Measurements from ENCODE around the gene NOTCH2. TPM values are rescaled to one million over a fixed set of nuclear protein-coding genes. Genes with fewer than 3 reads are reported as not detected.

Gene NOTCH2
- total RNA-seq, 4 donors from 2014 or later, result 90.2 to 170 (median 118) TPM

DNA sequence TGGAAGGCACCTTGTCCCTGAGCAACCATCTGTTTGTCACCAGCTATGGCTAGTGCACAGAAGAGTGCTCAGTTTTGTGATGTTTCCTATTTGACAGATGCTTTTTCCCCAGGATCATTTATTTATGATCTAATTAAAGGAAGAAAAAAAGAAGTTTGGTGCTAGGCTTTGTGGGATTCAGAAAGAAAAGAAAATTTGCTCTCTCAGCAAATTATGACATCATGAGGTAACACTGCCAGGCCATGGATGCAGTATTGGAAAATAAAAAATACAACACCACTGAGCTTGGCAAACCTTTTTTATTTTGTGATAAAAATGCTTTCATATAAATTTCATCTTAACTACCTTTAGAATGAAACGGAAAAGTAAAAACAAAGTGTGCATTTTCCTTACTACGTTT is 157.7 kb downstream of the NOTCH2 start:
- TF ChIP-seq, protein P1, sequence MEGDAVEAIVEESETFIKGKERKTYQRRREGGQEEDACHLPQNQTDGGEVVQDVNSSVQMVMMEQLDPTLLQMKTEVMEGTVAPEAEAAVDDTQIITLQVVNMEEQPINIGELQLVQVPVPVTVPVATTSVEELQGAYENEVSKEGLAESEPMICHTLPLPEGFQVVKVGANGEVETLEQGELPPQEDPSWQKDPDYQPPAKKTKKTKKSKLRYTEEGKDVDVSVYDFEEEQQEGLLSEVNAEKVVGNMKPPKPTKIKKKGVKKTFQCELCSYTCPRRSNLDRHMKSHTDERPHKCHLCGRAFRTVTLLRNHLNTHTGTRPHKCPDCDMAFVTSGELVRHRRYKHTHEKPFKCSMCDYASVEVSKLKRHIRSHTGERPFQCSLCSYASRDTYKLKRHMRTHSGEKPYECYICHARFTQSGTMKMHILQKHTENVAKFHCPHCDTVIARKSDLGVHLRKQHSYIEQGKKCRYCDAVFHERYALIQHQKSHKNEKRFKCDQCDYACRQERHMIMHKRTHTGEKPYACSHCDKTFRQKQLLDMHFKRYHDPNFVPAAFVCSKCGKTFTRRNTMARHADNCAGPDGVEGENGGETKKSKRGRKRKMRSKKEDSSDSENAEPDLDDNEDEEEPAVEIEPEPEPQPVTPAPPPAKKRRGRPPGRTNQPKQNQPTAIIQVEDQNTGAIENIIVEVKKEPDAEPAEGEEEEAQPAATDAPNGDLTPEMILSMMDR (IDR thresholded peaks at IDR 0.05; ENCODE audit: low read depth), result no peak

DNA sequence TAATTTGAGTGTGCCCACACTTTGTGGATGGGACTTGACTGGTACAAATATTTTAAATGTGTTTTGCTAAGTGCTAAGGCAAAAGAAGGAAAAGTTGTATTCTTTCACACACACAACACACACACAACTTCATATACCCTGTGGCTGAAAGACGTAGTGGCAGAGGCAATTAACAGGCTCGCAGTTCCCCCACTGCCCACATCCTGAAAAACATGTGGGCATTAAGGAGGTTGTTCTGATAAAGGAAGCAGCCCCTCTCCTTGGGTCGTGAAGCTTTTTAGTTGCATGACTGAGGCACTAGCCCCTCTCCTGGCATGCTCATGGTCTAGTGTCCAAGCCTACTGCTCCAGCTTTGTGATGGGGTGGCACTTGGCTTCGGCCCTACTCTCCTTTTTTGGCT is 158.8 kb downstream of the NOTCH2 start:
- TF ChIP-seq, protein P1 (IDR thresholded peaks at IDR 0.05; ENCODE audit: low read depth), result no peak

GRCh38 chr1:119909890-119910596 is 159.4 kb downstream of the NOTCH2 start:
- TF ChIP-seq, protein P1 (IDR thresholded peaks at IDR 0.05; ENCODE audit: low read depth), result no peak

GRCh38 chr1:119908661-119909060 is 160.8 kb downstream of the NOTCH2 start:
- TF ChIP-seq, protein P1 (IDR thresholded peaks at IDR 0.05; ENCODE audit: low read depth), result no peak

- TF ChIP-seq, protein P1 (IDR thresholded peaks at IDR 0.05; ENCODE audit: low read depth), result no peak
These were observed 162.4 kb downstream of the NOTCH2 start for GRCh38 chr1:119906927-119907652.

- TF ChIP-seq, protein P1 (IDR thresholded peaks at IDR 0.05; ENCODE audit: low read depth), result no peak
These were observed 166.0 kb downstream of the NOTCH2 start for GRCh38 chr1:119903443-119903835.

- TF ChIP-seq, protein P1 (IDR thresholded peaks at IDR 0.05; ENCODE audit: low read depth), result no peak
These were observed 166.6 kb downstream of the NOTCH2 start for GRCh38 chr1:119902775-119903442.
